Mucosa of stomach (tissue), 1 donor: ENCODE data around the gene TDRD6.
A peak's percentile ranks its signal among the peaks of the same experiment; 100 is the strongest.
"Not testable (repeated sequence)": the region's sequence is repeated elsewhere in the genome, so short reads cannot be mapped to it uniquely, and the experiment has no call there.

ENCODE experiments used
- H3K27me3 ChIP-seq: one replicate; pipeline ENCODE4 v1.7.0; 2013; ENCODE audit warnings: mild to moderate bottlenecking, low read length; ENCODE audit not compliant: control insufficient read depth, insufficient read depth
- H3K36me3 ChIP-seq: one replicate; pipeline ENCODE4 v1.7.0; 2013; ENCODE audit warnings: low read length; ENCODE audit not compliant: control insufficient read depth, insufficient read depth
- H3K4me1 ChIP-seq: one replicate; pipeline ENCODE4 v1.7.0; 2013; ENCODE audit warnings: mild to moderate bottlenecking, low read length; ENCODE audit not compliant: control insufficient read depth, insufficient read depth
- H3K4me3 ChIP-seq: one replicate; pipeline ENCODE4 v1.7.0; 2013; ENCODE audit warnings: low read length
- H3K9ac ChIP-seq: one replicate; pipeline ENCODE4 v1.7.0; 2013; ENCODE audit warnings: mild to moderate bottlenecking, low read length, moderate library complexity
- H3K9me3 ChIP-seq: one replicate; pipeline ENCODE4 v1.7.0; 2013; ENCODE audit warnings: mild to moderate bottlenecking, low read length, moderate library complexity; ENCODE audit not compliant: control insufficient read depth
- donor health status: Pancreatic carcinoma.

The TDRD6 gene

DNA sequence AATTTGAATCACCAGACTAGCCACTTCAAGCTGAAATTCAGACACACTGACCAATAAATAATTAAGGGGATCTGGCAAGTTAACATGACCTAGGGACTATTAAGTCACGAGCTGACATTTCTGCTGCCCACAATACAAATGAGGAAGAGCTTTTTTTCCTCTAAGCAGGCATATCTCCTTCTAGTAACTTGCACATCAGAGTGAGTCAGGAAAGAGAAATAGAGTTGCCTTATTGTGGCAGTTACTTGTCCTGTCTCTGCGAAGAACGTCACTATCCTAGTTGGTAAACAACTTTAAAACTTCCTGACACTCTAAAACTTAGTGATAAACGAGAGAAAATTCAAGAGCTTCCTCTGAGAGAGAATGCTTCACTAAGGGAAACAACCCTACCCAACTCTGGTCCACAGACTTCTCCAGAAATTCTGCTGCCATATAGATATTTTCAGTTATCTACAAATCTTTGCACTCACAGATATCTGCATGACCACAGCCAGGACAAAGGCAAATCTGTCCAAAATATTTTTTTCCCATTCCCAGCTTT lies 43.3 kb downstream of the TDRD6 start:
- no peaks in the 10 kb centered on the region for H3K9me3 ChIP-seq
- H3K4me1 ChIP-seq = peaks cover 16% of the 10 kb centered on the region
- H3K36me3 ChIP-seq = no peaks in the 10 kb centered on the region
- no peak overlapping the region for H3K9ac ChIP-seq
- peaks cover 32% of the 10 kb centered on the region for H3K27me3 ChIP-seq
- H3K4me3 ChIP-seq = no peak overlapping the region

DNA sequence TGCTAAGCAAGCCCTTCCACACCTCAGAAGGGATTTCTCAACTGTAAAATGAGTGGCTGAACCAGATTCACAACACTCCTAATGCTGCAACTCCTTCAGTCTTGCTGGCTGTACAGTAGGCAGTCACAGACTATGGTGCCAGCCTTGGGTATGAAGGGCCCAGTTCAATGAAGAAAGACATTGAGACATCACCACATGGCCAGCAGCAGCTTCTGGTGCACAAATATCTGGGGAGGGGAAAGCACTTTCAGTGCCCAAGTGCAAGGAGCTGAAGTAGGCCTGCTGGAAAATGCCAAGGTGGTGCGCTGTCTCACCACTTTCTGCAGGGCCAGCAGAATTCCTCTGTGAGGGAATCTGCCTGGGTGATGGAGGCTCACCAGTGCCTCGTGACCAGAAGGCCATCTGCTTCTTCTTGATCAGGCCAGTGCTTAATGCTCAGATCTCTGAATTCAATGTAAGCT lies 45.7 kb downstream of the TDRD6 start:
- peaks cover 29% of the 10 kb centered on the region for H3K27me3 ChIP-seq
- H3K4me3 ChIP-seq = no peak overlapping the region

DNA sequence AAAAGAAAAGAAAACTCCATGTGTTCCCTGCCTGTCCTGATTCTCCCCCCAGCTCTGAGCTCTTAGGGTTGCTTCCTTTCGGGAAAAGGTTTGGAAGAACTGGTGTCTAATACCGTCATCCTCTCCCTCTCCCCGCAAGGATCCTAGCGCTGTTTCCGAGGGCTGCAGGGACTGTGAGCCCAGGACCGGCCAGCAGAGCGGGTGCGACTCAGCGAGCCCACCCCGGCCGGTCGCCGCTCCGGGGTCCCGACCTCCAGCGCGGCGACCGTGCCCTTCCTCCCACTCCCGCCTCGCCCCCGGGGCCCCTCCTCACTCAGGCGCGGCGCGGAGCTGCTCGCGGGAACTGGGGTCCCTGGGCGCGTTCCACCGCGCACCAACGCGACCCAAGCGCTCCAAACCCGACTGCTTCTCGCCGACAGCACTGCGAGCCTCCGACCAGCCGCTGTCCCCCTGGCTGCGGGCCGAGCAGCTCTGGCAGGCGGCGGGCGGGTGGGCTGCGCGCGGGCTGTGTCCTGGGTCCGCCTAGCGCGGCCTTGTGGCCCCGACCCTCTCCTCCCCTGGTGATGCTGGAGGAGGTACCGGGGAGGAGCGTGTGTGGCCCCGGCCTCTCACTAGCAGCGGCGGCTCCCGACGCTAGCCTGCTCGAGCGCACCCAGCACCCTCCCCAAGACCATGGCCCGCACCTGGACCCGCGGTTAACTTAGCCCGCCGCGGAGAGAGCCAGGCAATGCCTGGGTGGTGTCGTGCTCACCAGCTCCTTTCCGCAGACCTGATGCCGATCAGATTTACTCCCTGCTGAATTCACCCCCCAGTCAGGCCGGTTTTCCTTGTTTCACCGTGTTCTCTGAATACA lies 47.4 kb downstream of the TDRD6 start, which contains the start of gene PLA2G7:
Gene PLA2G7, minus strand, starts transcription at position 509 of the 853 bp plus-strand sequence. CDS start 12,484 bp downstream, outside the sequence.
- peak within 1 kb of the TSS; percentile 1 for H3K9ac ChIP-seq
- no peaks in the 10 kb centered on the region for H3K36me3 ChIP-seq
- peaks cover 29% of the 10 kb centered on the region for H3K27me3 ChIP-seq
- H3K9me3 ChIP-seq = no peaks in the 10 kb centered on the region
- peaks cover 24% of the 10 kb centered on the region for H3K4me1 ChIP-seq
- peak within 1 kb of the TSS; percentile 41 for H3K4me3 ChIP-seq

More for the DNA sequence above, 45.7 kb downstream of the TDRD6 start:
- H3K4me1 ChIP-seq = peaks cover 24% of the 10 kb centered on the region
- no peaks in the 10 kb centered on the region for H3K36me3 ChIP-seq
- H3K9me3 ChIP-seq = no peaks in the 10 kb centered on the region
- H3K9ac ChIP-seq = no peak overlapping the region

DNA sequence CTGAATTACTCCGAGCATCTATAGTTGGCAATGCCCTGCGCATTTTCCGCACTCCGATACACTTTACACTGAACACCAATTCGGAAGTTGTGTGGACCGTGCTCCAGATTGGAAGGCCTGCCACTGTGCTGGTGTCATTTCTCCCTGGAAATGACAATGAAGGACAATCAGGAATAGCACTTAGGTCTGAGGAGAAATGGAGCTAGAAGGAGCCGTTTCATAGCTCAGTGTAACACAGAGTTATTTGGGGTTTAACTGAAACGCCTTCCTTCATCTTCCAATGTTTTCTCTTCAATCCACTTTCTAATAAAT lies 48.0 kb downstream of the TDRD6 start:
- Histone ChIP-seq H3K9me3 (no peaks in the 10 kb centered on the region), H3K27me3 (peaks cover 29% of the 10 kb centered on the region), H3K9ac (no peak overlapping the region), H3K4me3 (peak overlapping the region; percentile 2), H3K36me3 (no peaks in the 10 kb centered on the region), H3K4me1 (peaks cover 24% of the 10 kb centered on the region)

DNA sequence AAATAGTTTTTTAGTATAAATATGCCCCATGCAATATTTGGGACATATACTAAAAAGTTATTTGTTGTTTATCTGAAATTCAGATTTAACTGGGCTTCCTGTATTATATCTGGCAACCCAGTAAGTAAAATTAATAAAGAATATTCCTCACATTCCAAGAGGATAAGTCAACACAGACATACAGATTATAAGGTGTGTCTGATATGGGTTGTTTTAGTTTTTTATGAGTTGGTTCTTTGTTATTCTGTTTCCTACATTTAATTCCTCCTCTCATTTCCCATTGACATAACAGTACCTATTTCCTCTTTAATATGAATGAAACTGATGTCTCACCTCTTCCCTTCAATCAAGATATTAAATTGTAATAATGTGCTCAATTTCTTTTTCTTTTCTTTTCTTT lies 49.2 kb downstream of the TDRD6 start:
- Histone ChIP-seq H3K4me1 (peaks cover 24% of the 10 kb centered on the region), H3K9ac (no peak overlapping the region), H3K27me3 (peaks cover 29% of the 10 kb centered on the region), H3K4me3 (no peak overlapping the region), H3K9me3 (no peaks in the 10 kb centered on the region), H3K36me3 (no peaks in the 10 kb centered on the region)

DNA sequence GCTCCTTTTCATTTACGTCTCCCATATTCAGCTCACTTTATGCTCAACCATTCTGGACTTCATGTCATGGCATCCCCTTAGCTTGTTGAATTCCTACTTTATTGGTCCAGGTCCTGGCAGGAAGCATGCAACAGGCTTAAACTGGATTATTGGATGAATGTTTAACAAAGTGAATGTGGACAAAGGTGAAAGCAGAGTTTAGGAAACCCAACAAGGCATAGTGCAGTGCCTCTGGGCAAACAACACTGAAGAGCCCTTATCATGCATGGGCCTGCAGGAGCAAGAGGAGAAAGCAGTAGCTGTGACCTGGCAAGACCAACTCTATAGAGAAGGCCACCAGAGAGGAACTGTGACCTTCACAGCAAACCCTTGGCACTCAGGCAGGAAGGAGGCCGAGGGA lies 53.8 kb downstream of the TDRD6 start:
- Histone ChIP-seq H3K9ac (no peak overlapping the region), H3K27me3 (no peaks in the 10 kb centered on the region), H3K4me1 (peaks cover 3% of the 10 kb centered on the region), H3K4me3 (no peak overlapping the region), H3K9me3 (no peaks in the 10 kb centered on the region), H3K36me3 (no peaks in the 10 kb centered on the region)

DNA sequence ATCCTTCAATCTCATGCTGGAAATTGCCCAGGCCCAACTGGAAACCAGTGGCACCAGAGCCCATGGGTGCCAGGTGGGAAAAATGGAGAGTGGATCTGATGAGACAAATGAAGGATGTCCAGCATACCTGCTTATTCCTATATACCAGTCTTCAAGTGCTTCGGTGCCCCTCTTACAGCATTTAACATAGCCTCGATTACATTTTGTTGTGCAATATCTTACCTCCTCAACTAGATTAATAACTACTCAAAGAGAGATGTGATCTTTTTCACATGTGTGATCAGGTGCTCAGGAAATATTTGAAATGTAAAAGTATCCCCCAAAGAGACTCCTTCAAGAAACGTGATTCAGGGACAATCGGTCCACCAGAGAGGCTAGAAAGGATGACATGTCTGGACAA lies 54.2 kb downstream of the TDRD6 start:
- Histone ChIP-seq H3K4me1 (no peaks in the 10 kb centered on the region), H3K9me3 (no peaks in the 10 kb centered on the region), H3K9ac (no peak overlapping the region), H3K4me3 (no peak overlapping the region), H3K27me3 (no peaks in the 10 kb centered on the region), H3K36me3 (no peaks in the 10 kb centered on the region)

DNA sequence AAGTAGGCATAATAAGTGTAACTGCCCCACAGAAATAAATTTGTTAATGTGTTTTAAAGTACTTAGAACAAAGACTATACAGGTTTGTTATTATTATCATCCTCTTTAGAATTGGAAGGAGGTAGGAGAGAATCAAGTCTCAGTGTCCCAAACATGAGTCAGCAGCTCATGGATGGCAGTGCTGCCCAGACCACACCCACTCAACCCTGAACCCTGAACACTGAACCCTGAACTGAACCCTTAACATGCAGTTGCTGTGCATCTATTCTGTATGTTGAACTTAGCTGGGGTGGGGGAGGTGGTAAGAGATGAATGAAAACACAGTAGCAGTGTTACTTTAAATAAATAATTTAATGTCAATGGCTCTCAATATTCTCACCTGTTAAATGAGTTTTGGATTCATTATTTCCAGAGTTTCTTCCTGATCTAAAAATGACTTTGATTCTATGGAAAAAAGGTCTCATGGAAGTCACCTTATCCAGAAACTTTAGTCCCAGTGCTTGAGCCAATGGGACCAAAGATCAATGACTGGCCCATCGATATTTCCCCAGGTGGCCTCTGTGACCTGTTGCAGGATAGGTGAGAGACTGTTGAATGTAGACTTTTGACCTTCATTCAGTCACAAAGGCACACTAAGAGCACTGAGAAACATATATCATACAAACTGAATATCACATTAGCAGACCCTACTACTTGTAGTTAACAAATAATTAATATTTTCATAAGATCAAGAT lies 55.9 kb downstream of the TDRD6 start:
- H3K27me3 ChIP-seq = peaks cover 2% of the 10 kb centered on the region
- no peak overlapping the region for H3K9ac ChIP-seq
- H3K4me1 ChIP-seq = no peaks in the 10 kb centered on the region
- no peak overlapping the region for H3K4me3 ChIP-seq
- H3K36me3 ChIP-seq = no peaks in the 10 kb centered on the region
- H3K9me3 ChIP-seq = no peaks in the 10 kb centered on the region

DNA sequence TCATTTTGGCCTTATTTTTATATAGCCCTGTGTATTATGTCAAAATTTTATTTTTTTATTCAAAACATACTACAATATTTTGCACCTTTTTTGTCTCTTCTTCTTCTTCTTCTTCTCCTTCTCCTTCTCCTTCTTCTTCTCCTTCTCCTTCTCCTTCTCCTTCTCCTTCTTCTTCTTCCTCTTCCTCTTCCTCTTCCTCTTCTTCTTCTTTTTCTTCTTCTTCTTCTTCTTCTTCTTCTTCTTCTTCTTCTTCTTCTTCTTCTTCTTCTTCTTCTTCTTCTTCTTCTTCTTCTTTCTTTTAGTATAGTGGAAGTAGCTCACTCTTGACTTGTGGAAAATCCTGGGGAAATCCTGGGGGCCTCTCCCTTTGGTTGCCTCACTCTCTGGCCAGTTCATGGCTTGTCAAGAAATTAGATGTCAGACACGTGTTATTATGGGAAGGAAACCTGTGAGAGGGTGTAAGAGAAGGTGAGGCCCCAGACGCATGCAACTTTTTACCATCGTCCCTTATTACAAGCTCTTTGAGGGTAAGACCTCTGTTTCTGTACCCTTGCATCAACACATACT lies 56.6 kb downstream of the TDRD6 start:
- not testable (repeated sequence) for H3K9ac ChIP-seq, H3K9me3 ChIP-seq, H3K36me3 ChIP-seq, H3K27me3 ChIP-seq, H3K4me3 ChIP-seq, H3K4me1 ChIP-seq

DNA sequence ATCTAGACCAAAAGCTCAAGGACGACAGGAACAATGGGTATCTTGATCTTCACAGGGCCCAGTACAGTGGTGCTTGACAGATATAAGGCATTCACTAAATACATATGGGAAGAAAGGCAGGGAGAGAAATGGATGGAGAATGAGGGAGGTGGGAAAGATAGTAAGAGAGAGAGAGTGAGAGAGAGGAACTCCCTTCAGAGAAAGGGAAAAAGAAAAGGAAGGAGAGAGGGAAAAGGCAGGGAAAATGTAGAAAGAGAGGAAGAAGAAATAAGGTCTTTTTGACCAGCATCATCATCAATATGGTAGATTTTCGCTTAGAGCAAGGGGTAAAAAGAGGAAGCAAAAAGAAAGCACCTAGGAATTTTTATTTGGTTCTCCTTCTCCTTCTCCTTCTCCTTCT lies 58.3 kb downstream of the TDRD6 start:
- H3K9ac ChIP-seq = no peak overlapping the region

DNA sequence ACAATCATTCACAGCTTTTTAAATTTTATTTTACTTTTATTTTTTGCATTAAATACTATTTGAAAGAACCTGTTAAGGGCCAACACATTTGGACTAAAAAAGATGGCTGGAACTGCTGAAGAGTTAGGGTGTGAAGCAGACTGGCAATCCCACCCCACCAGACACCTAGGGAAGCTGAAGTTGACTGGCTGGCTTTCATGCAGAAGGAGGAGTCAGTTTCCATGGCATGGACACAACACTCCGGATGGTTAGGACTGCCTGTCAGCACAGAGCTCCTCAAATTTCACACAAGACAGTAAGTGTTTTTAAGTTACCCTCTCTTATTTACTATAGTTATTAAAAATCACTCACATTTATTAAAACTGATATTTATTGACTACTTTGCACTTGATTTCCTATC lies 59.0 kb downstream of the TDRD6 start, which contains the start of gene ANKRD66:
Gene ANKRD66, plus strand, starts transcription at position 238 of the 400 bp plus-strand sequence. CDS start 5,016 bp downstream, outside the sequence.
- Histone ChIP-seq H3K27me3 (peaks cover 7% of the 10 kb centered on the region), H3K4me1 (no peaks in the 10 kb centered on the region), H3K36me3 (no peaks in the 10 kb centered on the region), H3K4me3 (no peak within 1 kb of the TSS), H3K9ac (no peak within 1 kb of the TSS), H3K9me3 (no peaks in the 10 kb centered on the region)

More for the DNA sequence above, 58.3 kb downstream of the TDRD6 start:
- H3K27me3 ChIP-seq = peaks cover 7% of the 10 kb centered on the region
- no peak overlapping the region for H3K4me3 ChIP-seq
- no peaks in the 10 kb centered on the region for H3K9me3 ChIP-seq
- H3K36me3 ChIP-seq = no peaks in the 10 kb centered on the region
- no peaks in the 10 kb centered on the region for H3K4me1 ChIP-seq
